Mesendoderm (in vitro differentiated cells): ENCODE measurements around the gene MARK3.

ENCODE experiments used
- DNase-seq: peaks from one replicate; pipeline ENCODE4 v3.0.0; 2013
- H2AK5ac ChIP-seq: 2 replicates; pipeline ENCODE4 v1.6.1; 2013; ENCODE audit warnings: low read length, inconsistent platforms
- H2BK120ac ChIP-seq: 2 replicates; pipeline ENCODE4 v1.6.1; 2013; ENCODE audit warnings: low read depth, mild to moderate bottlenecking, low read length, moderate library complexity, mixed read lengths
- H2BK15ac ChIP-seq: replicated peaks from 2 replicates; pipeline ENCODE4 v1.6.1; 2013; ENCODE audit warnings: low read depth, mild to moderate bottlenecking, moderate library complexity
- H2BK5ac ChIP-seq: 2 replicates; pipeline ENCODE4 v1.6.1; 2013; ENCODE audit warnings: low read length, inconsistent platforms
- H3K18ac ChIP-seq: 2 replicates; pipeline ENCODE4 v1.6.1; 2013; ENCODE audit warnings: mild to moderate bottlenecking, low read length, mixed read lengths
- H3K23ac ChIP-seq: one replicate; pipeline ENCODE4 v1.6.1; 2013; ENCODE audit warnings: low read length
- H3K27ac ChIP-seq: 2 replicates; pipeline ENCODE4 v1.5.1; 2013; ENCODE audit warnings: low read depth, mild to moderate bottlenecking, inconsistent platforms, low read length, moderate library complexity
- H3K27me3 ChIP-seq: 2 replicates; pipeline ENCODE4 v1.6.1; 2013; ENCODE audit warnings: low read length, control low read depth, mild to moderate bottlenecking, inconsistent platforms; ENCODE audit not compliant: insufficient read depth, poor library complexity
- H3K36me3 ChIP-seq: 2 replicates; pipeline ENCODE4 v1.6.1; 2013; ENCODE audit warnings: low read length, inconsistent platforms; ENCODE audit not compliant: control insufficient read depth, insufficient read depth
- H3K4ac ChIP-seq: one replicate; pipeline ENCODE4 v1.6.1; 2013; ENCODE audit warnings: low read depth, mild to moderate bottlenecking, low read length, moderate library complexity
- H3K4me1 ChIP-seq: 2 replicates; pipeline ENCODE4 v1.6.1; 2013; ENCODE audit warnings: low read depth, low read length, inconsistent platforms; ENCODE audit not compliant: control insufficient read depth
- H3K4me2 ChIP-seq: 2 replicates; pipeline ENCODE4 v1.6.1; 2013; ENCODE audit warnings: low read length
- H3K4me3 ChIP-seq: 2 replicates; pipeline ENCODE4 v1.5.1; 2013; ENCODE audit warnings: mild to moderate bottlenecking, low read length
- H3K56ac ChIP-seq: one replicate; pipeline ENCODE4 v1.6.1; 2013; ENCODE audit warnings: low read length
- H3K79me1 ChIP-seq: 2 replicates; pipeline ENCODE4 v1.6.1; 2013; ENCODE audit warnings: low read length, inconsistent platforms
- H3K79me2 ChIP-seq: 2 replicates; pipeline ENCODE4 v1.6.1; 2013; ENCODE audit warnings: mild to moderate bottlenecking, low read length; ENCODE audit not compliant: control insufficient read depth, insufficient read depth
- H3K9ac ChIP-seq: 2 replicates; pipeline ENCODE4 v1.6.1; 2013; ENCODE audit warnings: low read length, inconsistent platforms
- H4K5ac ChIP-seq: one replicate; pipeline ENCODE4 v1.6.1; 2013; ENCODE audit warnings: low read length
- H4K8ac ChIP-seq: one replicate; pipeline ENCODE4 v1.6.1; 2013; ENCODE audit warnings: low read depth, mild to moderate bottlenecking, control low read depth, low read length, moderate library complexity
- WGBS: extraction: QIAGEN DNeasy Blood & Tissue Kit; methylation state at CpG from one replicate; pipeline ENCODE4 v1.1.7; 2013; ENCODE audit warnings: low lambda C conversion rate, missing lambda C conversion rate; ENCODE audit not compliant: insufficient coverage; ENCODE audit errors: extremely low coverage; 5-methylcytosine and 5-hydroxymethylcytosine counted together

MARK3 gene

GRCh38 chr14:103463149-103463548 is 77.9 kb downstream of the MARK3 start:
- no peaks in the 10 kb centered on the region for H3K27me3 ChIP-seq
- no peak overlapping the region for H4K5ac ChIP-seq
- no peak overlapping the region for H3K9ac ChIP-seq
- no peak overlapping the region for H4K8ac ChIP-seq
- no peak overlapping the region for H3K18ac ChIP-seq
- H3K56ac ChIP-seq: no peak overlapping the region
- H2BK15ac ChIP-seq: no peak overlapping the region
- DNase-seq: no peak
- H3K4me1 ChIP-seq: no peaks in the 10 kb centered on the region
- no peaks in the 10 kb centered on the region for H3K79me1 ChIP-seq
- H3K4me2 ChIP-seq: no peak overlapping the region
- no peak overlapping the region for H3K23ac ChIP-seq
- H3K36me3 ChIP-seq: peaks cover 3% of the 10 kb centered on the region
- H3K4me3 ChIP-seq: no peak overlapping the region
- no peak overlapping the region for H3K27ac ChIP-seq
- WGBS: no CpG with 5 or more reads among the region's 4 CpGs
- H3K4ac ChIP-seq: no peak overlapping the region
- no peak overlapping the region for H2BK120ac ChIP-seq
- no peak overlapping the region for H2BK5ac ChIP-seq
- no peaks in the 10 kb centered on the region for H3K79me2 ChIP-seq
- no peak overlapping the region for H2AK5ac ChIP-seq

GRCh38 chr14:103463851-103464250 is 78.6 kb downstream of the MARK3 start:
- Histone ChIP-seq H3K56ac (no peak overlapping the region), H3K27me3 (no peaks in the 10 kb centered on the region), H3K79me1 (no peaks in the 10 kb centered on the region), H4K8ac (no peak overlapping the region), H3K4ac (no peak overlapping the region), H3K23ac (no peak overlapping the region), H3K4me2 (no peak overlapping the region), H3K18ac (no peak overlapping the region), H3K4me1 (no peaks in the 10 kb centered on the region), H3K9ac (no peak overlapping the region), H4K5ac (no peak overlapping the region), H3K27ac (no peak overlapping the region), H2BK5ac (no peak overlapping the region), H3K79me2 (no peaks in the 10 kb centered on the region), H2BK15ac (no peak overlapping the region), H3K36me3 (peaks cover 3% of the 10 kb centered on the region), H2BK120ac (no peak overlapping the region), H3K4me3 (no peak overlapping the region), H2AK5ac (no peak overlapping the region)
- DNase-seq: no peak

- no peaks in the 10 kb centered on the region for H3K4me1 ChIP-seq
- no CpG with 5 or more reads among the region's 5 CpGs for WGBS
- no peak overlapping the region for H3K18ac ChIP-seq
Observed at GRCh38 chr14:103472939-103473338, 87.7 kb downstream of the MARK3 start.

DNA sequence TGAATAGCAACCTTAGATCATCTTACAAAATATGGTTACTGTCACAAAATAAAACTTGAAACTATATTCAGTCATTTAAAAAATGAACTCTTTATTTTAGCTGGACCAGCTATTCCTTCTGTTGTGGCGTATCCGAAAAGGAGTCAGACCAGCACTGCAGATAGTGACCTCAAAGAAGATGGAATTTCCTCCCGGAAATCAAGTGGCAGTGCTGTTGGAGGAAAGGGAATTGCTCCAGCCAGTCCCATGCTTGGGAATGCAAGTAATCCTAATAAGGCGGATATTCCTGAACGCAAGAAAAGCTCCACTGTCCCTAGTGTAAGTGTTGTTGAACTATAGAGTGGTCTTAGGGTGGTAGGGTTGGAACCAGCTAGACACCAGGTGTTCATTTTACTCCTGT is 89.7 kb downstream of the MARK3 start:
- Histone ChIP-seq H3K4me3 (no peak overlapping the region), H2BK120ac (no peak overlapping the region), H3K4me2 (no peak overlapping the region), H3K56ac (no peak overlapping the region), H3K4me1 (no peaks in the 10 kb centered on the region), H3K27me3 (no peaks in the 10 kb centered on the region), H3K23ac (no peak overlapping the region), H3K79me1 (no peaks in the 10 kb centered on the region), H4K8ac (no peak overlapping the region), H3K9ac (no peak overlapping the region), H3K27ac (no peak overlapping the region), H2BK15ac (no peak overlapping the region), H2BK5ac (no peak overlapping the region), H3K18ac (no peak overlapping the region), H2AK5ac (no peak overlapping the region), H3K4ac (no peak overlapping the region), H4K5ac (no peak overlapping the region), H3K36me3 (peaks cover 9% of the 10 kb centered on the region), H3K79me2 (no peaks in the 10 kb centered on the region)
- WGBS: no CpG with 5 or more reads among the region's 5 CpGs
- DNase-seq: no peak

More at GRCh38 chr14:103472939-103473338, 87.7 kb downstream of the MARK3 start:
- no peak overlapping the region for H2BK5ac ChIP-seq
- no peak overlapping the region for H2AK5ac ChIP-seq
- no peak overlapping the region for H3K56ac ChIP-seq
- H2BK120ac ChIP-seq: no peak overlapping the region
- no peak for DNase-seq
- no peak overlapping the region for H3K4me2 ChIP-seq
- H4K8ac ChIP-seq: no peak overlapping the region
- H2BK15ac ChIP-seq: no peak overlapping the region
- no peak overlapping the region for H3K4ac ChIP-seq
- no peaks in the 10 kb centered on the region for H3K79me1 ChIP-seq
- no peaks in the 10 kb centered on the region for H3K27me3 ChIP-seq
- H3K9ac ChIP-seq: no peak overlapping the region
- no peak overlapping the region for H3K27ac ChIP-seq
- no peak overlapping the region for H3K4me3 ChIP-seq
- no peaks in the 10 kb centered on the region for H3K79me2 ChIP-seq
- H4K5ac ChIP-seq: no peak overlapping the region
- H3K23ac ChIP-seq: no peak overlapping the region
- H3K36me3 ChIP-seq: peaks cover 10% of the 10 kb centered on the region

DNA sequence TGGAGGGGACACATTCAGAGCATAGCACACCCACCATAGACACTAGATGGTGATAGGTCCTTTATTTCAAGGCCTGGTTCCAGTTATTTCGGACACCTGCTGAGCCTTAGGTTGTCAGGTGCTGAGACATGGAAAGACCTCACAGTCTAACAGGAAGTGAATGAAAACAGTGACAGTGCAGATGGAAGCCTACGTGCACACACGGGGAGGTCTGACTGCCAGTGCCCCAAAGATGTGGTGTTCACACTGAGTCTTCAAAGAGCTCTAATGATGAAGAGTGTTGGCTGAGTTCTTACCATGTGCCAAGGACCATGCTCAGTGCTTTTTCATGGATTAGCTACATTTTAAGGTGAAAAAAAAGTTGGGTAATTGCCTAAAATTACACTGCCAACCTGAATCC is 90.8 kb downstream of the MARK3 start:
- Histone ChIP-seq H2BK15ac (no peak overlapping the region), H3K18ac (no peak overlapping the region), H4K8ac (no peak overlapping the region), H3K4me1 (no peaks in the 10 kb centered on the region), H3K79me1 (no peaks in the 10 kb centered on the region), H3K9ac (no peak overlapping the region), H3K4me3 (no peak overlapping the region), H3K56ac (no peak overlapping the region), H3K79me2 (no peaks in the 10 kb centered on the region), H3K36me3 (peaks cover 8% of the 10 kb centered on the region), H2AK5ac (no peak overlapping the region), H3K23ac (no peak overlapping the region), H3K27me3 (no peaks in the 10 kb centered on the region), H2BK120ac (no peak overlapping the region), H3K27ac (no peak overlapping the region), H4K5ac (no peak overlapping the region), H3K4ac (no peak overlapping the region), H2BK5ac (no peak overlapping the region), H3K4me2 (no peak overlapping the region)
- DNase-seq: no peak
- no CpG with 5 or more reads among the region's 3 CpGs for WGBS

DNA sequence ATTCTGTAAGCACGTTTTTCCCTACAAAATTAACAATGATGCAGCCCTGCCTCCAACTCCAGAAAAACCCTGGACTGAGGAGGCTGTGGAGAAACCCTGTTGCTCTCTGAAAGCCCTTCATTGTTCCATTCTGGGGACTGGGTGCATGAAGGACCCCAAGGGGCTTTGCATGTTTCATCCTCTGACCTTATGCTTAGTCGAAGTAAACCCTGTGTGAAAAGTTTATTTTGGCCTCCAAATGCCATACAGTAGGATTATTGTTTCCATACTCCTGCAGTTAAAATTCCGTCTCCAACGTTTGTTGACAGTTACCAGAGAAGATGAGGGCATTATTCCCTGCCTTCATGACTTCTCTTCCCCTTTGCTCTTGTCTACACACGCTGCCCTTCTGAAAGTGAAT is 91.4 kb downstream of the MARK3 start:
- Histone ChIP-seq H3K56ac (no peak overlapping the region), H3K23ac (no peak overlapping the region), H4K5ac (no peak overlapping the region), H2BK5ac (no peak overlapping the region), H3K18ac (no peak overlapping the region), H3K79me2 (no peaks in the 10 kb centered on the region), H2BK15ac (no peak overlapping the region), H3K27ac (no peak overlapping the region), H3K36me3 (peaks cover 8% of the 10 kb centered on the region), H3K4me1 (no peaks in the 10 kb centered on the region), H3K4me2 (no peak overlapping the region), H3K79me1 (no peaks in the 10 kb centered on the region), H3K27me3 (no peaks in the 10 kb centered on the region), H2AK5ac (no peak overlapping the region), H3K9ac (no peak overlapping the region), H3K4ac (no peak overlapping the region), H3K4me3 (no peak overlapping the region), H4K8ac (no peak overlapping the region), H2BK120ac (no peak overlapping the region)
- no peak for DNase-seq
- no CpG with 5 or more reads among the region's 5 CpGs for WGBS
